Measurements from ENCODE around the gene ULK1.
"Not testable (repeated sequence)": the region's sequence is repeated elsewhere in the genome, so short reads cannot be mapped to it uniquely, and the experiment has no call there.

ULK1 gene

GRCh38 chr12:131946757-131947156 is 52.3 kb downstream of the ULK1 start:
- DNase-seq = no peak

DNA sequence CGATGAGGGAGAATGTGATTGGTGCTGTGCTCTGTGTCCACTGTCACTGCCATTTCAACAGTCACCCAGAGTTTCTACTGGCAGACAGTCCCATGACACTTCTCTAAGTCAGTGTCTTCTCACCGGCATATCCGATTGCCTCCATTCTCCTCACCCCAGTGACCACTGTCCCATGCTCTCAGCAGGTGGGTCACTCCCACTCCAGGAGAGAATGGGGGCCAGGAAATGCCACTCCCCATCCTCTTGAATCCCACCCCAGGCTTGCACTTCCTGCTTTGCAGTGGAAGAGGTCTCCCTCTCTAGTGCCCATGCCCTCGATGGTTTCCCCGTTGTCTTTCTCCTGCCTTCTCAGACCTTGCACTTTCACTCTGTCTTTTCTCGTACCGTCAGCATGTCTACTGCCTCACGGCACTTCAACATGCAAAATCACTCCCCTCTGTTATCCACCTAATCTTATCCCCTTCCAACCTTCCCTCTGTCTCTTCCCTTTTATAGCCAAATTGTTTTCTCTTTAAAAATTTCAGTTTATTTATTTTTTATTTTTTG is 53.1 kb downstream of the ULK1 start:
- DNase-seq = no peak

DNA sequence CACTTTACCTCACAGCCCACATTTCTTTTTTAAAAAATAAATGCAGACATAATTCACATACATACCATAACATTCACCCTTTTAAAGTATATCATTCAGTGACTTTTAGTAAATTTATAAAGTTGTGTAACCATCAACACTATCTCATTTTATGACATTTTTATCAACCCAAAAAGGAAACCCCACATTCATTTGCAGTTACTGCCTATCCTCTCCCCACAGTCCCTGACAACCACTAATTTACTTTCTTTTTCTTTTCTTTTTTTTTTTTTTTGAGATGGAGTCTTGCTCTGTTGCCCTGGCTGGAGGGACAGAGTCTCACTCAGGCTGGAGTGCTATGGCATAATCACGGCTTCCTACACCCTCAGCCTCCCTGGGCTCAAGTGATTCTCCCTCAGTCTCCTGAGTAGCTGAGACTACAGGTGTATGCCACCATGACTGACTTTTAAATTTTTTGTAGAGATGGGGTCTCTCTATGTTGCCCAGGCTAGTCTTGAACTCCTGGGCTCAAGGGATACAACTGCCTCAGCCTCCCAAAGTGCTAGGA is 53.8 kb downstream of the ULK1 start:
- DNase-seq = no peak

DNA sequence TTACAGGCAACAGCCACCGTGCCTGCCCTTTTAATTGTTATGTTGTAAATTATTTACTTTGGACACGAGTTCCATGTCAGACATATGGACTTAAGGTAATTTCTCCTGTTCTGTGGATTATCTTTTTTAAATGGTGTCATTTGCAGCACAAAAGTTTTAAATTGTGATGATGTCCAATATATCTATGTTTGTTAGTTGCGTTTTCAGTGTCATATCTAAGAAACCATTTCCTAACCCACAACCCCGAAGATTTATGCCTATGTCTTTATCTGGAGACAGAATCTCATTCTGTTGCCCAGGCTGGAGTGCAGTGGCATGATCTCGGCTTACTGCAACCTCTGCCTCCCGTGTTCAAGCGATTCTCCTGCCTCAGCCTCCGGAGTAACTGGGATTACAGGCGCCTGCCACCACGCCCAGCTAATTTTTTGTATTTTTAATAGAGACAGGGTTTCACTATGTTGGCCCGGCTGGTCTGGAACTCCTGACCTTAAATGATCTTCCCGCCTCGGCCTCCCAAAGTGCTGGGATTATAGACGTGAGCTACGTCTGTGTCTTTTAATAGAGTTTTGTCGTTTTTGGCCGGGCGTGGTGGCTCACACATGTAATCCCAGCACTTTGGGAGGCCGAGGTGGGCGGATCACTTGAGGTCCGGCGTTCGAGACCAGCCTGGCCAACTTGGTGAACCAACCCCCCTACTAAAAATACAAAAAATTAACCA is 54.5 kb downstream of the ULK1 start:
- DNase-seq = not testable (repeated sequence)

DNA sequence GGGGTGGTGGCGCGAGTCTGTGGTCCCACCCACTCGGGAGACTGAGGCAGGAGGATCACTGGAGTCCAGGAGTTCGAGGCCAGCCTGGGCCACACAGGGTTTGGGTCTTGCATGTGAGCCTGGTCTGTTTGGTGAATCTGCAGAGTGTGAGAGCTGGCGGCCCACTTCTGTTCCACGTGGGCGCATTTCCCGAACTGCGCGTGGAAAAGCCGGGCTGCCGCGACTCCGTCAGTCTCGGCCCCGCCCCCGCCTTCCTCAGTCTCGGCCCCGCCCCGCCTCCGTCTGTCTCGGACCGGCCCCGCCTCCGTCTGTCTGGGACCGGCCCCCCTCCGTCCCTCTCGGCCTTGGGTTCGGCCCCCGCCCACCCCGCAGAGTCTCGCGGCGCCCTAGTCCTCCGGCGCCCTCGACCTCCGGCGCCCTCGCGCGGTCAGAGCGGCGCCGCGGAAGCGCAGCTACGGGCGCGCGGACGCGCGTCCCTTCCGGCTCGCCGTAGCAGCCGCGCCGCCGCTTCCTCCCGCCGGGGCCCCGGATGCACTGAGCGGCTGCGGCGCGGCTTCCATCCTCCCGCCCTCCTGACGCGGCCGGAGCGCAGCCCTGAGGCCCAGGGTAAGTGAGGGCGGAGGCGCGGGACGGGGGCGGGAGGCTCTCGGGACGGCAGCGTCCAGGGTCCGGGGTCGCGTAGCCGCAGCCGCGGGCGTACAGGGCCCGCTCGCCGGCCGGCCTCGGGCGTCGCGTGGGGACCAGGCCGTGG is 55.2 kb downstream of the ULK1 start, which contains the start of gene EP400:
Gene EP400 (plus strand): TSS at position 512 of the 751 bp plus-strand sequence. CDS start 10,678 bp downstream, outside the sequence.
- DNase-seq = peak; percentile 95

- peak; percentile 26 for DNase-seq
Measured at GRCh38 chr12:131950182-131950913, 55.9 kb downstream of the ULK1 start.

DNA sequence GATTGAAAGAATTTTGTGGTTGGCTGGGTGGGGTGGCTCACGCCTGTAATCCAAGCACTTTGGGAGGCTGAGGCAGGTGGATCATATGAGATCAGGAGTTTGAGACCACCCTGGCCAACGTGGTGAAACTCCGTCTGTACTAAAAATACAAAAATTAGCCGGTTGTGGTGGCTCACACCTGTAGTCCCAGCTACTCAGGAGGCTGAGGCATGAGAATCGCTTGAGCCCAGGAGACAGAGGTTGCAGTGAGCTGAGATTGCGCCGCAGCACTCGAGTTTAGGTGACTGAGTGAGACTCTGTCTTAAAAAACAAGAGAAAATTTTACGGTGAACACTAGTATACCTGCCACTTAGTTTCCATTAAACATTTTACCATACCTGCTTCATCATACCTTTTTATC is 59.4 kb downstream of the ULK1 start:
- DNase-seq = not testable (repeated sequence)

GRCh38 chr12:131954460-131954859 is 60.0 kb downstream of the ULK1 start:
- not testable (repeated sequence) for DNase-seq

DNA sequence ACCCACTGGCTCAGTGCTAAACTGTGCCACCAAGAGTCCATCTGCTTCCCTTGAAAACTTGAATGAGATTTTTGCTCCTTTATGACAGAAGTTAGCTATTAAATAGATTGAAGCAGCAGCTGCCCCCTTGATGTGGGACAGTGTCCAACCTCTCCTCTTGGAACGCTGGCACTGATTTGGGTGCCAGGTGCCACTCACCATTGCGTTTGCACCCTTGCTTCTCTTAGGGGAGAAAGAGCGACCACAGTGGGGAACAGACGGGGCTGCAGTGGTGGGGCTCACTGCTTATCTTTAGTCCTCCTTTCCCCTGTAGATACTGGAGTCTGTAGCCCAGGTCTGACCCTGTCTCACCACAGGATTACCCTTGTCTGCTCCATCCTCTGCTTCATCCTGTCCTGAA is 64.7 kb downstream of the ULK1 start:
- no peak for DNase-seq

GRCh38 chr12:131959641-131960589 is 65.5 kb downstream of the ULK1 start:
- no peak for DNase-seq

GRCh38 chr12:131960590-131961325 is 66.3 kb downstream of the ULK1 start:
- DNase-seq = not testable (repeated sequence)

GRCh38 chr12:131961328-131961727 is 66.9 kb downstream of the ULK1 start:
- not testable (repeated sequence) for DNase-seq

DNA sequence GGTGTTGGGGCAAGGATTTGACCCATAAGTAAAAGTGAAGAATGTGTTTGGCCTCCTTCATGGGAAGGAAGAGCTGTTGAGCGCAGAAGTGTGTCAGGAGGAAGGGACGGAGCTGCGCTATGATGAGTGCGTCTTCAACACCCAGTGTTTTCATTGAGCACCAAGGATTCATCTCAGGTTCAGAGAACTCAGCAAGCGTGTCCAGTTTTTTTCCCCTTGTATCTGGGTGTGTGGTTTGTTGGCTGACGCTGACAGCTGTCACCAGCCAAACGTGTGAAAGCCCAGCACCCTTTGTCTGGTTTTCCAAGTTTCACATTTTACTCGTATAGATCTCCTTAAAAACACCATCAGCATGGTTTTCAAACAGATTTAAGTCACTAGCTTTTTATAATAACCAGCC is 67.6 kb downstream of the ULK1 start:
- DNase-seq = no peak

DNA sequence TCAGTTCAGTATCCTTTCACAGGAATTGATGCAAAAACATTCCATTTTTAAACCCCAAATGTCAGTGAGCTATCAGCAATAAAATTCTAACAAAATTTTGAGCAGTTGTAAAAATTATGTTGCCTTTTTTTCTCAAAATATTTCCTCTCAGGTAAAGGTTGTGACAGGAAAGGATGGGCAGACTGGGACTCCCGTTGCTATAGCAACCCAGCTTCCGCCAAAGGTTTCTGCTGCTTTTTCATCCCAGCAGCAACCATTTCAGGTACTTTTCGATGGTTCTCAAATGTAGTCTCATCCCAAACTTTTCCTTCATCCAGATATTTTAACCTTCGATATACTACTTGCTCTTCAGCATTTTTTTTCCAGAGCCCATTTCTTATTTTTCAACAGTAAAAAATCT is 69.0 kb downstream of the ULK1 start:
- no peak for DNase-seq

- DNase-seq = no peak
Measured at GRCh38 chr12:131965073-131965472, 70.7 kb downstream of the ULK1 start.

GRCh38 chr12:131971226-131971625 is 76.8 kb downstream of the ULK1 start:
- no peak for DNase-seq
